Measurements from ENCODE around the gene MDFI. TPM values are rescaled to one million over a fixed set of nuclear protein-coding genes. Genes with fewer than 3 reads are reported as not detected.

The MDFI gene
- total RNA-seq, 2 experiments from 2014 or later: not detected

DNA sequence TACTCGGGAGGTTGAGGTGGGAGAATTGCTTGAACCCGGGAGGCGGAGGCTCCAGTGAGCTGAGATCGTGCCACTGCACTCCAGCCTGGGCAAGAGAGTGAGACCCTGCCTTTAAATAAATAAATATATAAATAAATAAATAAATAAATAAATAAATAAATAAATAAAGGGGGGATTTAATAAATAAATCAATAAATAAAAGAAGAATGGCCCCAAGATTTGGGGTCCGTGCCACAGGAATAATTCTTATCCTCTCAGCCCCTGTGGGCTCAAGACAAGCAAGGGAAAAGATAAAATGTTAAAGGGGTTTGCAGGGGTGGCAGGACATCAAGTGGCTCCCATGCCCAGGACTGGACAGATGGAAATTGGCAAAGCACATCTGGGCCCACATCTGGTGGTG is 31.2 kb upstream of the MDFI start:
- H3K4me1 Mint-ChIP-seq (ENCODE audit: low read depth): peaks cover 2% of the 10 kb centered on the region
- ChIA-PET POLR2A (no interaction called here), CTCF (interaction anchor here (0.8 to 10.9 kb wide), 4 partner anchors 41 to 238 kb away, joined by 3 to 107 read pairs (median 6); no protein-coding TSS in a partner anchor)
- DNase-seq (no peak), ATAC-seq (no peak)
- H3K9me3 Mint-ChIP-seq: no peaks in the 10 kb centered on the region
- no peaks in the 10 kb centered on the region for H3K36me3 Mint-ChIP-seq (ENCODE audit: low read depth)
- H3K27me3 Mint-ChIP-seq: peaks cover 2% of the 10 kb centered on the region
- H3K4me3 Mint-ChIP-seq: no peak overlapping the region
- intact Hi-C loops (cut with micrococcal nuclease): no loop called here
- H3K27ac Mint-ChIP-seq: no peak overlapping the region
- no peak for TF ChIP-seq CTCF (IDR thresholded peaks at IDR 0.05)

DNA sequence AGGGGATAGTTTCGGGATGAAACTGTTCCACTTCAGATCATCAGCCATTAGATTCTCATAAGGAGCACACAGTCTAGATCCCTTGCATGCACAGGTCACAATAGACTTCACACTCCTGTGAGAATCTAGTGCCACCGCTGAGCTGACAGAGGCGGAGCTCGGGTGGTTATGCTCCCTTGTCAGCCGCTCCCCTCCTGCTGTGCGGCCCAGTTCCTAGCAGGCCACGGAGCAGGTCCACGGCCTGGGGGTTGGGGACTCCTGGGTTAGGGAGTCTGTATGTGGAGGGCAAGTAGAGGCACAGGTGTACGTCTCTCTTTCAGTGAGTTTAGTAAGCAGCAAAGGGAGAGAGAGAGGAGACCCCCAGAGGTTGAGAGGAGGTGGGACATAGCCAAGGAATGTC is 30.5 kb upstream of the MDFI start:
- peaks cover 1% of the 10 kb centered on the region for H3K4me1 Mint-ChIP-seq (ENCODE audit: low read depth)
- no peak overlapping the region for H3K27ac Mint-ChIP-seq
- ATAC-seq: no peak
- H3K27me3 Mint-ChIP-seq: peaks cover 3% of the 10 kb centered on the region
- no peak for TF ChIP-seq CTCF (IDR thresholded peaks at IDR 0.05)
- peaks cover 2% of the 10 kb centered on the region for H3K36me3 Mint-ChIP-seq (ENCODE audit: low read depth)
- H3K4me3 Mint-ChIP-seq: no peak overlapping the region
- POLR2A ChIA-PET: no interaction called here
- DNase-seq: no peak
- CTCF ChIA-PET: interaction anchor here (0.8 to 2.4 kb wide), 2 partner anchors 74 to 239 kb away, joined by 3 to 9 read pairs; no protein-coding TSS in a partner anchor
- intact Hi-C loops (cut with micrococcal nuclease): no loop called here
- peaks cover 3% of the 10 kb centered on the region for H3K9me3 Mint-ChIP-seq

GRCh38 chr6:41608443-41609151 is 29.7 kb upstream of the MDFI start:
- Mint-ChIP-seq H3K27me3 (peaks cover 5% of the 10 kb centered on the region), H3K36me3 (ENCODE audit: low read depth) (peaks cover 2% of the 10 kb centered on the region), H3K4me3 (no peak overlapping the region), H3K27ac (no peak overlapping the region), H3K4me1 (ENCODE audit: low read depth) (no peaks in the 10 kb centered on the region), H3K9me3 (peaks cover 3% of the 10 kb centered on the region)
- intact Hi-C loops (cut with micrococcal nuclease): no loop called here
- CTCF ChIA-PET: interaction anchor here (1.1 kb wide), 1 partner anchor 75 kb away, joined by 5 read pairs; no protein-coding TSS in a partner anchor
- DNase-seq (no peak), ATAC-seq (no peak)
- no peak for TF ChIP-seq CTCF (IDR thresholded peaks at IDR 0.05)
- POLR2A ChIA-PET: no interaction called here

DNA sequence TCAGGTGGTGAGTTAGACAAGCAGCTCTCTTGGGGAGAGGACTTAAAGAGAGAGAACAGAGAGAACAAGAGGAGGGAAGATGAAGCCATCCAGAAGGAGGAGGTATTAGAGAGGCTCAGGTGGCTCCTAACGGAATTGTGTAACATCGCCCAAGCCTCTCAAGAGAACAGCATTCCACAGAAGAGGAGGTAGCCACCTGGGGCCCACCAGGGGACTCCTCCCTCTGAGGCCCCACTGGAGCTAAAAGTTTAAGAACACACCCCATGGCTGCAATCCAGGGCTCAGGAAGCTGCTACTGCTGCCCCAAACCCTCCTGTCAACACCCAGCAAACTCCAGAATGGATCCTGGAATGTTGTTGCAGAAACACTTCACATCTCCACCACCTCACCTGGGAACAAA is 23.6 kb upstream of the MDFI start:
- H3K27ac Mint-ChIP-seq: no peak overlapping the region
- H3K4me1 Mint-ChIP-seq (ENCODE audit: low read depth): no peaks in the 10 kb centered on the region
- H3K4me3 Mint-ChIP-seq: no peak overlapping the region
- peaks cover 2% of the 10 kb centered on the region for H3K36me3 Mint-ChIP-seq (ENCODE audit: low read depth)
- H3K9me3 Mint-ChIP-seq: peaks cover 3% of the 10 kb centered on the region
- DNase-seq: no peak
- ATAC-seq: no peak
- TF ChIP-seq CTCF (IDR thresholded peaks at IDR 0.05): no peak
- POLR2A ChIA-PET: interaction anchor here (1.0 kb wide), 1 partner anchor 16 kb away, joined by 4 read pairs; no protein-coding TSS in a partner anchor
- peaks cover 11% of the 10 kb centered on the region for H3K27me3 Mint-ChIP-seq
- CTCF ChIA-PET: interaction anchor here (1.4 to 2.6 kb wide), 2 partner anchors 12 to 69 kb away, joined by 6 to 12 read pairs; no protein-coding TSS in a partner anchor
- intact Hi-C loops (cut with micrococcal nuclease): no loop called here

DNA sequence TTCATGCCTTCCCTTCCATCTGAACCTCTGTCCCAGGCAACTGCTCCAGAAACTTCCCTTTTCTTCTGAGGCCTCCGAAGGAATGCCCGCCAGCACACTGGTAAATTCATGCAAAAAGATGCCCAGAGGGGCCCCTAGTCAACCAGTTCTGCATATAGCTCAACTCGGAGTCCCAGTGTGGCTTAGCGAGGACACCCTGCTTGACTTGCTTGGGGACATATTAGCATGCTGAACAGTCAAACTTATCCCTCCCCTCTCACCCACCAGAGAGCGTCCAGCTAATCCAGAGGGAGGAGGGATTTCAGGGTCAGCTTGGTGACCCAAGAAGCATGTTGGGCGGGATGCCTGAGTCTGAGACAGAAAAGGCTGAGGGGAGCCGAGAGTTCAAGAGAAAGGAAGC is 23.0 kb upstream of the MDFI start:
- no peak overlapping the region for H3K4me3 Mint-ChIP-seq
- H3K36me3 Mint-ChIP-seq (ENCODE audit: low read depth): peaks cover 2% of the 10 kb centered on the region
- H3K27ac Mint-ChIP-seq: no peak overlapping the region
- ATAC-seq (no peak), DNase-seq (no peak)
- peaks cover 3% of the 10 kb centered on the region for H3K9me3 Mint-ChIP-seq
- peaks cover 11% of the 10 kb centered on the region for H3K27me3 Mint-ChIP-seq
- no peaks in the 10 kb centered on the region for H3K4me1 Mint-ChIP-seq (ENCODE audit: low read depth)
- intact Hi-C loops (cut with micrococcal nuclease): no loop called here
- no peak for TF ChIP-seq CTCF (IDR thresholded peaks at IDR 0.05)
- CTCF ChIA-PET: interaction anchor here (1.4 to 2.6 kb wide), 2 partner anchors 13 to 68 kb away, joined by 6 to 12 read pairs; no protein-coding TSS in a partner anchor
- POLR2A ChIA-PET: no interaction called here
